GM21717 (cell line): ENCODE measurements around the gene SLC46A2.

Experiments
- ATAC-seq: cut with Tn5 transposase; IDR thresholded peaks from one replicate; pipeline ENCODE4 v1.9.1; 2021; ENCODE audit warnings: mild to moderate bottlenecking, moderate library complexity; ENCODE audit not compliant: unreplicated experiment

Gene SLC46A2

GRCh38 chr9:112833081-112833480 is 57.6 kb downstream of the SLC46A2 start:
- no peak for ATAC-seq

- ATAC-seq: no peak
Observed at GRCh38 chr9:112831969-112832368, 58.7 kb downstream of the SLC46A2 start.

GRCh38 chr9:112831281-112831851 is 59.3 kb downstream of the SLC46A2 start:
- no peak for ATAC-seq
